PFSK-1 (cell line): ENCODE results near the gene HAP1.

Experiments used
- FOXP2 ChIP-seq: optimal IDR thresholded peaks from 2 replicates; pipeline ENCODE3; 2011; ENCODE audit warnings: borderline replicate concordance, control low read depth, inconsistent platforms; ENCODE audit not compliant: insufficient read depth; ENCODE audit errors: extremely low read length, extremely low read depth
- POLR2AphosphoS5 ChIP-seq: IDR thresholded peaks from 2 replicates; pipeline ENCODE4 v1.6.1; 2012; ENCODE audit warnings: low read depth, mild to moderate bottlenecking, control low read depth, low read length, moderate library complexity
- SIN3A ChIP-seq: IDR thresholded peaks from 2 replicates; pipeline ENCODE4 v1.6.1; 2012; ENCODE audit warnings: mild to moderate bottlenecking, low read length, moderate library complexity, borderline replicate concordance; ENCODE audit not compliant: insufficient read depth
- TF ChIP-seq, protein P1 (sequence below), 2 experiments: IDR thresholded peaks; 2 replicates each; pipeline versions ENCODE4 v1.6.1 to v1.8.0; 2011 to 2012; ENCODE audit warnings: low read depth in 2 of 2, low read length in 2 of 2, control low read depth in 1 of 2, inconsistent platforms in 1 of 2, mild to moderate bottlenecking in 1 of 2, moderate library complexity in 1 of 2; ENCODE audit not compliant: insufficient read depth in 1 of 2

DNA sequence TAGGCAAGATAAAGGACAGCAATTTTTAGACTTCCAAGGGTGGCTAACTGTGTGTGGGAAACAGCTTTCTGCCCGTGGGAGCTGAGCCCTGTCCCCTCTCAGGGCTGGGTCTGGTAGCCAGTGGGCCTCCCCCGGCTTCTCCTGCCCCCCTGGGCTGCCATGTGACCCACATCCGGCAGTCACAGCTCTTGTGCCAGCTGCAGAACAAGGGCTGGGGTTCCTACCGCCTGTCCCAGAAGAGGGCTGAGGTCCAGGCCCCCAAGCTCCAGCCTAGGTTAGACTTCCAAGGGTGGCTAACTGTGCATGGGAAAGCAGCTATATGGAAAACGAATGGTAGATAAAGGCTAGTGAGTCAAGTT lies 16.2 kb downstream of the HAP1 start:
- TF ChIP-seq POLR2AphosphoS5, result no peak
- TF ChIP-seq SIN3A, result no peak
- no peak for TF ChIP-seq FOXP2
- TF ChIP-seq, protein P1, sequence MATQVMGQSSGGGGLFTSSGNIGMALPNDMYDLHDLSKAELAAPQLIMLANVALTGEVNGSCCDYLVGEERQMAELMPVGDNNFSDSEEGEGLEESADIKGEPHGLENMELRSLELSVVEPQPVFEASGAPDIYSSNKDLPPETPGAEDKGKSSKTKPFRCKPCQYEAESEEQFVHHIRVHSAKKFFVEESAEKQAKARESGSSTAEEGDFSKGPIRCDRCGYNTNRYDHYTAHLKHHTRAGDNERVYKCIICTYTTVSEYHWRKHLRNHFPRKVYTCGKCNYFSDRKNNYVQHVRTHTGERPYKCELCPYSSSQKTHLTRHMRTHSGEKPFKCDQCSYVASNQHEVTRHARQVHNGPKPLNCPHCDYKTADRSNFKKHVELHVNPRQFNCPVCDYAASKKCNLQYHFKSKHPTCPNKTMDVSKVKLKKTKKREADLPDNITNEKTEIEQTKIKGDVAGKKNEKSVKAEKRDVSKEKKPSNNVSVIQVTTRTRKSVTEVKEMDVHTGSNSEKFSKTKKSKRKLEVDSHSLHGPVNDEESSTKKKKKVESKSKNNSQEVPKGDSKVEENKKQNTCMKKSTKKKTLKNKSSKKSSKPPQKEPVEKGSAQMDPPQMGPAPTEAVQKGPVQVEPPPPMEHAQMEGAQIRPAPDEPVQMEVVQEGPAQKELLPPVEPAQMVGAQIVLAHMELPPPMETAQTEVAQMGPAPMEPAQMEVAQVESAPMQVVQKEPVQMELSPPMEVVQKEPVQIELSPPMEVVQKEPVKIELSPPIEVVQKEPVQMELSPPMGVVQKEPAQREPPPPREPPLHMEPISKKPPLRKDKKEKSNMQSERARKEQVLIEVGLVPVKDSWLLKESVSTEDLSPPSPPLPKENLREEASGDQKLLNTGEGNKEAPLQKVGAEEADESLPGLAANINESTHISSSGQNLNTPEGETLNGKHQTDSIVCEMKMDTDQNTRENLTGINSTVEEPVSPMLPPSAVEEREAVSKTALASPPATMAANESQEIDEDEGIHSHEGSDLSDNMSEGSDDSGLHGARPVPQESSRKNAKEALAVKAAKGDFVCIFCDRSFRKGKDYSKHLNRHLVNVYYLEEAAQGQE (IDR thresholded peaks at IDR 0.05; ENCODE audit: insufficient read depth in 1 of 2, low read depth in 2 of 2, low read length in 2 of 2), result no peak
